Measurements from ENCODE around the gene UBR4. TPM values are rescaled to one million over a fixed set of nuclear protein-coding genes. Genes with fewer than 3 reads are reported as not detected.

UBR4 gene
- polyA plus RNA-seq, 1 of the 3 experiments (the other 2 are of a cell fraction), result 68.7 TPM

- Histone ChIP-seq H4K20me1 (ENCODE audit: insufficient read depth) (peaks cover 36% of the 10 kb centered on the region), H3K79me2 (ENCODE audit: insufficient read depth) (peaks cover 71% of the 10 kb centered on the region)
- POLR2A ChIA-PET, result no interaction called here
These were observed 13.7 kb downstream of the UBR4 start for GRCh38 chr1:19196331-19196730.

More at GRCh38 chr1:19196331-19196730, 13.7 kb downstream of the UBR4 start:
- no peaks in the 10 kb centered on the region for H3K27me3 ChIP-seq (ENCODE audit: insufficient read depth)
- no peaks in the 10 kb centered on the region for H3K9me2 ChIP-seq
- no peak overlapping the region for H3K9ac ChIP-seq
- H3K4me2 ChIP-seq, result no peak overlapping the region
- H3K27ac ChIP-seq (ENCODE audit: low read depth in 2 of 2, low read length in 1 of 2), result no peak overlapping the region
- H3K4me3 ChIP-seq (ENCODE audit: low read depth in 2 of 2, low read length in 1 of 2), result no peak overlapping the region
- 90% methylated on average over 3 of the region's 3 CpGs for WGBS (ENCODE audit: low lambda C conversion rate)
- DNase-seq, result no peak
- CTCF ChIA-PET, result interaction anchor here (1.4 to 1.5 kb wide), 2 partner anchors 11 to 13 kb away, joined by 3 to 6 read pairs; no protein-coding TSS in a partner anchor
- H3F3A ChIP-seq (replicated peaks; ENCODE audit: insufficient read depth), result peaks cover 14% of the 10 kb centered on the region
- TF ChIP-seq ZBTB33 (IDR thresholded peaks at IDR 0.05; ENCODE audit: borderline replicate concordance, low read depth) (no peak), NRF1 (IDR thresholded peaks at IDR 0.05; ENCODE audit: low read depth, low read length) (no peak), EZH2phosphoT487 (IDR thresholded peaks at IDR 0.05; ENCODE audit: borderline replicate concordance, low read depth) (no peak), JUND (IDR thresholded peaks at IDR 0.05) (no peak), REST (IDR thresholded peaks at IDR 0.05; ENCODE audit: low read depth, low read length) (no peak), SIN3A (IDR thresholded peaks at IDR 0.05; ENCODE audit: borderline replicate concordance, low read depth, low read length) (no peak), SMC3 (IDR thresholded peaks at IDR 0.05; ENCODE audit: low read depth, low read length) (no peak)
- H2AFZ ChIP-seq (ENCODE audit: low read depth), result no peak overlapping the region
- H3K9me3 ChIP-seq, result no peaks in the 10 kb centered on the region
- no peaks in the 10 kb centered on the region for H3K4me1 ChIP-seq (ENCODE audit: control insufficient read depth in 1 of 2, insufficient read depth in 2 of 2, low read depth in 1 of 2, low read length in 1 of 2)
- peaks cover 69 to 75% of the 10 kb centered on the region in 2 experiments for H3K36me3 ChIP-seq (replicated peaks in 1 of 2; ENCODE audit: control insufficient read depth in 1 of 2, insufficient read depth in 2 of 2, low read length in 1 of 2)
